ENCODE data around the gene MRPL45.

DNA sequence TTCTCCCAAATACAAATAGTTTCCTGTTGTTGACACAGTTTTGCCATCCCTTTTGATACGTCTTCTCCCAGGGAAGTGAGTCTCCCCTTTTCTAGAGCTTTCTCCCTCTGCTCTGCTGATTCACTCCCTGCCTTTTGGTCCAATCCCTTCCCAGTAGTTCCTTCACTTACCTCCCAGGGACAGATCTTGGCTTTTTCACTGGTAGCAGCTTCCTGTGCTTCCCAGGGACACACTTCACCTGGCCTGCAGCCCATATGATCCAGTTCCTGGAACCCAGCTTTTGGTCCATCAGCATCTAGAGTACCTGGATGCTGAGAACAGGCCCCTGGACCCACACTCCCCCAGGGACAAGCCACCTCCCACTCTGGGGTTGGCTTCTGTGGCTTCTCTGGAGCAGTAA, 31.0 kb downstream of the MRPL45 start:
- TF ChIP-seq, protein P1, sequence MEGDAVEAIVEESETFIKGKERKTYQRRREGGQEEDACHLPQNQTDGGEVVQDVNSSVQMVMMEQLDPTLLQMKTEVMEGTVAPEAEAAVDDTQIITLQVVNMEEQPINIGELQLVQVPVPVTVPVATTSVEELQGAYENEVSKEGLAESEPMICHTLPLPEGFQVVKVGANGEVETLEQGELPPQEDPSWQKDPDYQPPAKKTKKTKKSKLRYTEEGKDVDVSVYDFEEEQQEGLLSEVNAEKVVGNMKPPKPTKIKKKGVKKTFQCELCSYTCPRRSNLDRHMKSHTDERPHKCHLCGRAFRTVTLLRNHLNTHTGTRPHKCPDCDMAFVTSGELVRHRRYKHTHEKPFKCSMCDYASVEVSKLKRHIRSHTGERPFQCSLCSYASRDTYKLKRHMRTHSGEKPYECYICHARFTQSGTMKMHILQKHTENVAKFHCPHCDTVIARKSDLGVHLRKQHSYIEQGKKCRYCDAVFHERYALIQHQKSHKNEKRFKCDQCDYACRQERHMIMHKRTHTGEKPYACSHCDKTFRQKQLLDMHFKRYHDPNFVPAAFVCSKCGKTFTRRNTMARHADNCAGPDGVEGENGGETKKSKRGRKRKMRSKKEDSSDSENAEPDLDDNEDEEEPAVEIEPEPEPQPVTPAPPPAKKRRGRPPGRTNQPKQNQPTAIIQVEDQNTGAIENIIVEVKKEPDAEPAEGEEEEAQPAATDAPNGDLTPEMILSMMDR (IDR thresholded peaks at IDR 0.05): no peak
- TF ChIP-seq, protein P2, sequence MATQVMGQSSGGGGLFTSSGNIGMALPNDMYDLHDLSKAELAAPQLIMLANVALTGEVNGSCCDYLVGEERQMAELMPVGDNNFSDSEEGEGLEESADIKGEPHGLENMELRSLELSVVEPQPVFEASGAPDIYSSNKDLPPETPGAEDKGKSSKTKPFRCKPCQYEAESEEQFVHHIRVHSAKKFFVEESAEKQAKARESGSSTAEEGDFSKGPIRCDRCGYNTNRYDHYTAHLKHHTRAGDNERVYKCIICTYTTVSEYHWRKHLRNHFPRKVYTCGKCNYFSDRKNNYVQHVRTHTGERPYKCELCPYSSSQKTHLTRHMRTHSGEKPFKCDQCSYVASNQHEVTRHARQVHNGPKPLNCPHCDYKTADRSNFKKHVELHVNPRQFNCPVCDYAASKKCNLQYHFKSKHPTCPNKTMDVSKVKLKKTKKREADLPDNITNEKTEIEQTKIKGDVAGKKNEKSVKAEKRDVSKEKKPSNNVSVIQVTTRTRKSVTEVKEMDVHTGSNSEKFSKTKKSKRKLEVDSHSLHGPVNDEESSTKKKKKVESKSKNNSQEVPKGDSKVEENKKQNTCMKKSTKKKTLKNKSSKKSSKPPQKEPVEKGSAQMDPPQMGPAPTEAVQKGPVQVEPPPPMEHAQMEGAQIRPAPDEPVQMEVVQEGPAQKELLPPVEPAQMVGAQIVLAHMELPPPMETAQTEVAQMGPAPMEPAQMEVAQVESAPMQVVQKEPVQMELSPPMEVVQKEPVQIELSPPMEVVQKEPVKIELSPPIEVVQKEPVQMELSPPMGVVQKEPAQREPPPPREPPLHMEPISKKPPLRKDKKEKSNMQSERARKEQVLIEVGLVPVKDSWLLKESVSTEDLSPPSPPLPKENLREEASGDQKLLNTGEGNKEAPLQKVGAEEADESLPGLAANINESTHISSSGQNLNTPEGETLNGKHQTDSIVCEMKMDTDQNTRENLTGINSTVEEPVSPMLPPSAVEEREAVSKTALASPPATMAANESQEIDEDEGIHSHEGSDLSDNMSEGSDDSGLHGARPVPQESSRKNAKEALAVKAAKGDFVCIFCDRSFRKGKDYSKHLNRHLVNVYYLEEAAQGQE (IDR thresholded peaks at IDR 0.05; ENCODE audit: insufficient read depth in 1 of 2, low read depth in 2 of 2, low read length in 1 of 2): no peak
